Astrocyte (in vitro differentiated cells and primary cell): ENCODE data around the gene FYCO1.

Experiments used
- CTCF ChIP-seq: IDR thresholded peaks from 2 replicates; pipeline ENCODE4 v1.5.1; 2011; ENCODE audit warnings: low read depth, mild to moderate bottlenecking, inconsistent platforms, low read length, moderate library complexity; ENCODE audit not compliant: insufficient read depth
- EZH2 ChIP-seq: IDR thresholded peaks from 2 replicates; pipeline ENCODE4 v1.6.1; 2012; ENCODE audit warnings: mild to moderate bottlenecking, low read length, inconsistent platforms; ENCODE audit not compliant: insufficient read depth

- TF ChIP-seq CTCF (no peak), EZH2 (no peak)
These were observed 54.8 kb downstream of the FYCO1 start for GRCh38 chr3:45940781-45941365.
